DMS53 treated with DMSO at 0.1 percent for 48 hours (cell line): ENCODE results near the gene IMPDH1.

Experiments used
- DNase-seq: peaks from one replicate; lab custom pipeline; 2025; ENCODE audit not compliant: unreplicated experiment; lab: John Stamatoyannopoulos, UW

Gene IMPDH1

DNA sequence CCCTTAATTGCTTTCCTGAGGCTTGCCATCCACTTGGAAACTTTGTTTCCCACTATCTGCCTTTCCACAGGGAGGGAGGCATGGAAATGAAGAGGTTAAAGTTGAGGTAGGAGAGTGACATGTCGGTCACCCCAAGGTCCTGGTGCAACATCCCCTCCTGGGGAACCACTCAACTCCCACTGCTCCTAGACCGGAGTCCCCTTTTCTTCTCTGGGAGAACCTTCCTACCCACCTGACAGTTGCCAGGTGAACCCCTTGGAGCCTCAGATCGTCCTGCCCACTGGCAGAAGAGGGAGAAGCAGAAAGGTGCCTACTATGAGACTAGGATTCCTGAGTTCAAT lies 21.7 kb downstream of the IMPDH1 start:
- DNase-seq, result no peak

DNA sequence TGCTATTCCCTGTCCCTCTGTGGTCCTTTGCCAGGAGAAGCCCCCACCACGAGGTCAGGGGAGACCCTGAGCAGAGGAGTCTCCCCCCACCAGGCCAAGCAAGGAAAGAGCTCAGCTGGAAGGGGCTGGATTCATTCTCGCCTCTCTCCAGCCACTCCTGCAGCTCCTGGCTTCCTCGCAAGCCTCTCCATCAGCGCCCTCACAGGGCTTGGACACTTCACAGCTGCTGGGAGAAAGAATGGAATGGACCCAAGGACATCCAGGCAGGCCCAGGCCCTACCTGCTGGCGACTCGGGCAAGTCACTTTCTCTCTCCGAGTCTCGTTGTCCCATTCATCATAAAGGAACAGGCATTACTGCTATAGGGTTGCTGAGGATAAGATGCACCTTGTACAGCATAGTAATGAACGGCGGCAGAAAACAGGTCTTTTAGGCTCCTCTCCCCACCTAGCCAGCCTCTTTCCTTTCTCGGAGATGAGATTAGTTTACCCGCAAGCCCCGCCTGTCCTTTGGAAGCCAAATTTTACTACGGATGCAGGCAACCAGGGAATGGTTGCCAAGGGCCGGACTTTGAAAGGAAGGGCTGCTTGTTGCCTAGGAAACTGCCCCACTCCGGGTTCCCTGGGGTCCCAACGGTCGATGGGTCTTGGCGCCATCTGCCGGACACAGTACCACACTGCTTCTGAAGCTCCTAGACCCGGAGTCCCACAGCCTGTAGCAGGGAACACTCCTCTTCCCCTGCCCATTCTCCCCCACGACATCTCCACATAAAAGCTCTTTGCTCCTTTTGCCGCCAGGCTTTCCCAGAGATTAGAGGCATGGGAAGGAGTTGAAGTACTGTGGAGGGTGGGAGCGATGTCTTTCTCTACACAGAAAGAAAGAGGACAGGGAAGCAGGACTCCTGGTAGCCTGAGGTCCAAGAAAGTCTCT lies 22.3 kb downstream of the IMPDH1 start:
- peak; percentile 70 for DNase-seq

DNA sequence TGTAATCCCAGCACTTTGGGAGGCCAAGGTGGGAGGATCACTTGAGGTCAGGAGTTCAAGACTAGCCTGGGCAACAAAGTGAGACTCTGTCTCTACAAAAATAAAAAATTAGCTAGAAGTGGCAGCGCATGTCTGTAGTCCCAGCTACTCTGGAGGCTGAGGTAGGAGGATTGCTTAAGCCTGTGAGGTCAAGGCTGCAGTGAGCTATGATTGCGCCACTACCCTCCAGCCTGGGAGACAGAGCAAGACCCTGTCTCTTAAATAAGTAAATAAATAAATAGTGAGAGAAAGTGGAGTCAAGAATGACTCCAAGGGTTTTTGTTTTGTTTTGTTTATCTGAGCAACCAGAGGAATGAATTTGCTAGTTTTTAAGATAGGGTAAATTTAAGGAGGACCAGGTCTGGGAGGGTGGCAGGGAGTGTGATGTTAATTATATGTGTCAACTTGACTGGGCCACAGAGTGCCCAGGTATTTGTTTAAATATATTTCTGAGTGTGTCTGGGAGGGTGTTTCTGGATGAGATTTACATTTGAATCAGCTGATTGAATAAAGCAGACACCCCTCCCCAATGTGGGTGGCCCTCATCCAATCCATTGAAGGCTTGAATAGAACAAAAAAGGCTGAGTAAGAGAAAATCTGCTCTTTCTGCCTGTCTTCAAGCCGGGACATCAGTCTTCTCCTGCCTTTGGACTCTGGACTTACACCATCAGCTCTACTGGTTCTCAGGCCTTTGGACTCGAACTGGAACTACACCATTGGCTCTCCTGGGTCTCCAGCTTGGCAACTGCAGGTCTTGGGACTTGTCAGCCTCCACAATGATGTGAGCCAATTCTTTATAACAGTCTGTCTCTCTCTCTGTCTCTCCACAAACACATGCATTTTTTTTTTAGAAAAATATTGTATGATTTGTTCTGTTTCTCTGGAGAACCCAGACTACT lies 23.5 kb downstream of the IMPDH1 start:
- DNase-seq, result no peak

DNA sequence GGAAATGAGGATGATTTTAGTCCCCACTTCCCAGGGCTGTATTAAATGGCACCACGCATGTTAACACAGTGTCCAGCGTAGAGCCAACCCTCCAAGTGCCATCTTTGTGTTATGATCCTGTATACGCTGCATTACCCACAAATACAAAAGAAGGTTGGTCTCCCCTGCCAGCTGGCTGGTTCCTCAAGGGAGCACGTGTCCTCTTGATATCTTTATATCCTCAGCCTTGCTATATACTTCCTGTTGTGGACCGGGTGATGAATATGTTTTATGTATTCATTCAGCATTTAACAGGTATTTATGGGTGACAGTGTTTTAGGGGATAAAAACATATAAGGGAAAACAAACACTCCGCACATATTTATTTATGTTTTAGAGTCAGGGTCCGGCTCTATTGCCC lies 25.1 kb downstream of the IMPDH1 start:
- no peak for DNase-seq

DNA sequence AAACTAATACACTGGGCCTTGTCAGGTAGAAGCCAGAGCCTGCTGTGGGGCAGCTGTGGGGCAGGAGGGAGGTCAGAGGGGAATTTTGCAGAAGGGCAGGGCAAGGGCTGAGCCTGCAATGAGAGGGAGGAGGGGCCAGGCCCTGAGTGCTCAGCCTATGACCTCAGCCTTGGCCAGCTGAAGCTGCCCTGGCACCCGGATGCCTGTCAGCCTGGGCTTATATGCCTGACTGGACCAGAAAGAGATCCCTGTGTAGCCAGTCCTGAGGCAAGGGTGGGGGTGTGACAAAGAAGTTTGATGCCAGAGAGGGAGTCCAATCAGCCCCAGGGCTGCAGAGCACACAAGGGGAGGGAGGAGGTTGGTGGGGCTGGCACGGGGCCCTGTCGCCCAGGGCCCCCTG lies 26.0 kb downstream of the IMPDH1 start:
- DNase-seq, result no peak

DNA sequence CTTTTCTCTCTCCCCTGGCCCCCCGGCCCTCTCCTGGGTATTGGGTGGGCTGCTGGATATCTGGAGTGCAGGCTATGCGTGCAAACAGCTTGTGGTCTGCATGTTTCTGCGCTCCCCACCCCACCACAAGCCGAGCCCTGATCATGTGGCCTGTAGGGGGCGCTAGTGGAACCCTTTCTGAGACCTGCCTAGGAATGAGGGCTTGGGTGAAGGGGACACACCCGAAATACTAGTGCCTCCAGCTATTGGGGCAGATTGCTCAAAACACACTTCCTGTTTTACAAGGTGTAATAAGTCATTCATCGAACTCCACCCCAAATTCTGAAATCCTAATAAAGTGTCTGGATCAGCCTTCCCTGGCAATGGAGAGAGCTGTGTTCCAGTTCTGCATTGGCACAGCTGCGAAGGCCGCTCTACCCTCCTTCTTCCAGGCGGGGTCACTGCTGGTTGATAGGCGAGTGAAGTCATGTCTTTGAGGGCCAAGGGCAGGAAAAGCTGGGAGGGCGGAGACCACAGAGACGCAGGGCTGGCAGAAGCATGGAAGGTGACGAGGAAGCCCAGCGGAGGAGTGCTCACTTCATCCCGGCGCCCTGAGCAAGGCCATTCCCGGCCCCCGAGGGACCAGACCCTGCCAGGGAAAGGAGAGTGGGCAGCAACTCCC lies 28.5 kb downstream of the IMPDH1 start:
- DNase-seq, result no peak

DNA sequence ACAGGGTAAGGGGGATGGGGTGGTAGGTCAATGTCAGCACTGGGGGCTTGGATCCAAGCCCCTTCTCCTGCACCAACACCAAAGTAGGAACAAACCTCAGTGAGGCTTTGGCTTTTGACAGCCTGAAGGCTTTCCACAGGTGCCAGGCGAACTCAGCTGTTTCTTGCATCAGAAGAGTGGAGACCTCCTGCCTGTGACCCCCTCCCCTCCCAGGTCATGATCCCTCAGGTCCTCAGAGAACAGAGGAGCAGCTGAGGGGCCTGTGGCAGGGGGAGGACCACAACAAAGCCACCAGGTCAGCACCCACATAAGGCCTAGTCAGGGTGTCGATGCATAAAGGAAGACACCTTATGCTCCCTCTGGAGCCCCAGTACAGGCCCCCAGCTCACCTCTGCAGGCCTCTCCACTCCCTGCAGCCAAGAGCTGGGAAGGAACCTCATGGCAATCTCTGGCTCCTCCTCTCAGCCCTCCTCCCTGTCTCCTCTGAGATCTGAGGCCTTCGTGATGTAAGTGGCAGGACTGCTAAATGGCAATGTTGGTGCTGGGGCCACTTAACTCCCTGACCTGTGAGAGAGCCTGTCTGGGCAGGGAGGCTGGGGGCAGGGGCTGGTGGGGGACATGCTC lies 29.2 kb downstream of the IMPDH1 start:
- DNase-seq, result no peak

DNA sequence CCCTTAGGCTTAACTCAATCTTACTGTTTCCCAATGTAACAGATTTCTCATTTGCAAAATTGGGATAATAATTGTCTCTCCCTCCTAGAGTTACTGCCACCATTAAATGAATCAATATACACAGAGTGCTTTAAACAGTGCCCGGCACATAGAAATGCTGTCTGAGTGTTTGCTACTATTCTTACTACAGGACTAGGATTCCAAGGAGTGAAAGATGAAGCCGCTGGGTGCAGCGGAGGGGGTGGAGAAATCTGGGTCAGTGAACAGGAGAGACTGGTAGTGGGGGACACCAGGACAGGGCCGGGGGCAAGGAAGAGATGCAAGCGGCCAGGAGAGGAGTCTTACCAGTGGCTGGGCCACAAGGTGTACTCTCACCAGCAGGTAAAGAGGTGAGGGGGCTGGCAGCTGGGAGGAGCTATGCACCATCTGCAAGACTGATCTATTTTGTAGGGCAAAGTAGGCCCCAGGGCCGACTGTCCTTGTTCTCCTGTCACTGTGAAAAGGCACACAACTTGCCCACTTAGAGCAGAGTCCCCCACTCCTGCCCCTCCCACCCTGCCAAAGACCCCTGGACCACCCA lies 29.8 kb downstream of the IMPDH1 start:
- DNase-seq, result no peak

DNA sequence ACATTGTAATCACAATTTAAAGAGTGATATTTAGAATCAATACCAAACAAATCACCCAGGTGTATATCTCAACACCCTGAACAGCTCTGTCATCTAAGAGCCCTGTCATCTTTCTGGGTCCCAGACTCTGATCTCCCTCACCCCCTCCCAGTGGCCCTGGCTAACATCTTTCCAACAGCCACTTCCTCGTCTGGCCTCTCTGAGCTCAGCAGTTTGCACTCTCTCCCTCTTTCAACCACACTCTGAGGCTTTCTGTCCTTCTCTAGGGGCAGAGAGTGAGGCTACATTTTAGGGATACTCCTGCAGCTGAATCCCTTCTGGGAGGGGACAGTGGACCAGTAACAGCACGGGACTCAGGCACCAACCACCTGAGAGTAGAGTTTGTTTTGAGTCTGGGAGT lies 31.1 kb downstream of the IMPDH1 start:
- no peak for DNase-seq

DNA sequence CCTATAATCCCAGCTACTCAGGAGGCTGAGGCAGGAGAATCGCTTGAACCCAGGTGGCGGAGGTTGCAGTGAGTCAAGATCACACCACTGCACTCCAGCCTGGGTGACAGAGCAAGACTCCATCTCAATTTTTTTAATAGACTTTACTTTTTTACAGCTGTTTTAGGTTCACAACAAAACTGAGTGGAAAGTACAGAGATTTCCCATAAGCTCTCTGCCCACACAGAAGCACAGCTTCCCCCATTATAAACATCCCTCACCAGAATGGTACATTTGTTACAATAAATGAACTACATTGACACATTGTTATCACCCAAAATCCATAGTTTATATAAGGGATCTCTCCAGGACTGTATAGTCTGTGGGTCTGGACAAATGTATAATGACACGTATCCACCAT lies 33.7 kb downstream of the IMPDH1 start:
- DNase-seq, result no peak

DNA sequence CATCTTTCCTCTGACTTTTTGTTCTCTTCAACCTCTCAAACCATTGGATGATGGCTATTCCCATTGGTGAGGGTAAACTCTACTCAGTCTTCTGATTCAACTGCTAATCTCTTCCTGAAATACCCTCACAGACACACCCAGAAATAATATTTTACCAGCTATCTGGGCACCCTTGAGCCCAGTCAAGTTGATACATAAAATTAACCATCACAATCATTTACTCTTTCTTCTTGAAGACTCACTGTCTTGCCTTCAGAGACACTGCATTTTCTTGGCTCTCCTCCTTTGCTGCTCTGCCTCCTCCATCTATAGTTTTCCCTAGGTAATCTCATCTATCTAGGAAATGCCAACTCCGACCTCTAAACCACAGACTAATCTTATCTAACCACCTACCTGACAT lies 35.7 kb downstream of the IMPDH1 start:
- no peak for DNase-seq

DNA sequence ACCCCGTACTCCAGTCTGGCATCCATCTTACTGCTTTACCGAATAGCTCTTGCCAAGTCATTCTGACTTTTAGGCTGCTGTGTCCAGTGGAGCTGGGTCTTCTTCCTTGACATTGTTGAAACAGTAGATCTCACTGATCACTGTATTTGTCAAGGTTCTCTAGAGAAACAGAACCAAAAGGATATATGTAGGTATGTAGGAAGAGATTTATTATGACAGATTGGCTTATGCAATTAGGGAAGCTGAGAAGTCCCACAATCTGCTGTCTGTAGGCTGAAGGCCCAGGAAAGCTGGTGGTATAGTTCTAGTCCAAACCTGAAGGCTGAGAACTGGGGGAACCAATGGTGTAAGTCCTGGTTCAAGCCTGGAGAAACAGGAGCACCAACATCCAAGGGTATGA lies 36.2 kb downstream of the IMPDH1 start:
- no peak for DNase-seq

DNA sequence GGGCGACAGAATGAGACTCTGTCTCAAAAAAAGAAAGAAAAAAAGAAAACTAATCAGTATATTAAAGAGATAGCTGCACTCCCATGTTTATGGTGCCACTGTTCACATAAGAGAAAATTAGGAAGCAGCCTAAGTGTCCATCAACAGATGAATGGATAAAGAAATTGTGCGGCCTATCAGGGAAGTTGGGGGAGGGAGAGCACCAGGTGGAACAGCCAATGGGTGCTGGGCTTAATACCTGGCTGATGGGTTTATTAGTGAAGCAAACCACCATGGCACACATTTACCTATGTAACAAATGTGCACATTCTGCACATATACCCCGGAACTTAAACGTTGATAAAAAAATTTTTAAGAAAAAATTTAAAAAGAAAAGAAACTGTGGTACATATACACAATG lies 39.3 kb downstream of the IMPDH1 start:
- no peak for DNase-seq

DNA sequence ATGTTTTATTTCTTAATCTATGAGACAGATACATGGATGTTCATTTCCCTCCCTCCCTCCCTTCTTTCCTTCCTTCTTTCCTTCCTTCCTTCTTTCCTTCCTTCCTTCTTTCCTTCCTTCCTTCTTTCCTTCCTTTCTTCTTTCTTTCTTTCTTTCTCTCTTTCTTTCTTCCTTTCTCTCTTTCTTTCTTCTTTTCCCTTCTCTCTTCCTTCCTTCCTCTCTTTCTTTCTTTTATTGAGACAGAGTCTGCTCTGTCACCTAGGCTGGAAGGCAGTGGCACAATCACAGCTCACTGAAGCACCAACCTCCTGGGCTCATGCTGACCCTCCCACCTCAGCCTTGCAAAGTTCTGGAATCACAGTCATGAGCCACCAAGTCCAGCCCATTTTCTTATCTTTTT lies 42.8 kb downstream of the IMPDH1 start:
- DNase-seq, result no peak

DNA sequence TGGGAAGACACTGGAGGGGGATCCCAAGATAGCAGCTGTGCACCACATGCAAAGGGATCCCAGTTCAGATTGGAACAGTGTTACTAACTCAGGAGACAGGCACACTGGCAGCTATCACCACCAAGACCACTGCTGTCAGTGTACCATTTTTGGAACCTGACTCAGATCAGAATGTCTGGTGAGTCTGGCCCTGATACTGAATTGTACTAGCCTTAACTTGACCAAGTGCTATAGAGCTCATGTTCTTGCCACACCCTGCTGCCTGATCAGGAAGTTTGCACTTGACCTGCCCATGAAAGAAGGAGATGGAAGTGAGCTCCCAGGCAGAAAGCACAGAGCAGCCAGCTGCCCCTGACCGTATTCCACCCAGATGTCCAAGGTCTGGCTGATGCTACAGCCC lies 43.5 kb downstream of the IMPDH1 start:
- no peak for DNase-seq

DNA sequence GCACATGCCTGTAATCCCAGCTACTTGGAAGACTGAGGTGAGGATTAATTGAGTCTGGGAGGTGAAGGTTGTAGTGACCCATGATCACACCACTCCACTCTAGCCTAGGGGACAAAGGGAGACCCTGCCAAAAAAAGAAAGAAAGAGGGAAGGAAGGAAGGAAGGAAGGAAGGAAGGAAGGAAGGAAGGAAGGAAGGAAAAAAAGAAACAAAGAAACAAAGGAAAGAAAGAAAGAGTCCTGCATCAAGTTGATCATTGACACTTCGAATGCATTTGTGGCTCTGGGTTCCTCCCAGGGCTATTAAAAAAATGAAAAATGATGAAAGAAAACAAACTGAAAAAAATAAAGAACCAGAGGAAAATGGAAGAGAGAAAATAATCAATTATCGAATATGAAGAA lies 44.4 kb downstream of the IMPDH1 start:
- DNase-seq, result no peak

DNA sequence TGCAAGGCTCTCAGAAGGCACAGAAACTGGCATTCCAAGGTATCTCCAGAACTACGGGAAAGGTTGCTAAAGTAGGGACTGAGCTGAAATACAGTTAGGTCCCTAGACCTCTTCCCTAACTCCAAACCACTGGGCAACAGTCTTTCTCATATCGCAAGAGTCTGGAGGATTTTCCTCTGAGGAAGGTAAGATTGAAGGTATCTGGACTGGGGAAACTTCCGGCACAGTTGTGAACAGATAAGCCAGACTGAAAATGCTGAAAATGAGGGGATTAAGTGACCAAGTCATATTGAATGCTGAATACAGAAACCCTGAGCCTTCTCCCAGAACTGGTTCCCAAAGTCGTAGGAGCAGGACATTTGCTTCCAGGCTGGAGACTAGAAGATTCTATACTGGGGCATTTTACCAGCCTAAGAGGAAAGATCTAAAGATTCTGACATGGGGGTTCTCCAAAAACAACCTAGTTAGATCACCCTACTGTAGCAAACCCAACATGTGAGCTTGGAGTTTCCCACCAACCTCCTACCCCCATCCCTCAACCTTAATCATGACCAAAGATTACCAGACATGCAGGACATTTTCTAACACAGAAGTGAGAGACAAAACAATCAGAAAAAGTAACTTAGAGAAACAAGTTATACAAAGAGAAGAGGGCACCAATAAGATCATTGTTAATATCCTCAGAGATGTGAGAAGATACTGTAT lies 45.5 kb downstream of the IMPDH1 start:
- no peak for DNase-seq

DNA sequence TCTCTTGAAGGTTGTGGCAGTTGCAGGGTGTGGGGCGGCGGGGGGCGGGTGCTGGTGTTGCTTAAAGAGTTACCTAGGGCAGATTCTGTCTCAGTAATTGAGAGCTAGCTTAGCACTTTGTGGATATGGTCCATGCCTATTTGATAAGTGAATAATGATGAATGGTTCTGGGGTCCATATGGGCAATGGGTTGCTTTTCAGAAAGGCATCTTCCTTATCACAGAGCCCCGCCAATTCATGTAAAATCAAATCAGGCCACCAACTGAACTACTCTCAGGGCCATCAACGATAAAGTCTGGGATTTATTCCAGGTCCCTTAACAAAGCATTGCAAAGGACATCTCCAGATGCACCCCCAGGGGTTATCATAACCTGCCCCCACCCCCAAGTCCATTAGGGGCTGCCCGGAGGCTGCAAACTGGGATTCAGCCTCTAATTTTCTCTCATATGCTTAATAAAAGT lies 46.5 kb downstream of the IMPDH1 start:
- DNase-seq, result no peak

DNA sequence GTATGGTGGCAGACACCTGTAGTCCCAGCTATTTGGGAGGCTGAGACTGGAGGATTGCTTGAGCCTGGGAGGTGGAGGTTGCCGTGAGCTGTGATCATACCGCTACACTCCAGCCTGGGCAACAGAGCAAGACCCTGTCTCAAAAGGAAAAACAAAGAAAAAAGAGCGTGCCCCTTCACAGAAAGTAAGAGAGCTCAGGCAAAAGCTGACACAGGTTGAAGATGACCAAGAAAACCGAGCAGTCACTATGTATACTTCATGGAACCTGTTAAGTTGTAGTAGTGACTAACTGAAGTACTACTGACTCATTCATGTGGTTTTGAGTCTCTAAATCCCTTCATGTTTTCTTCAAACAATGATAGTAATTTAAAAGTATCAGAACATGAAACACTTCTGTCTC lies 47.1 kb downstream of the IMPDH1 start:
- DNase-seq, result no peak
